Measurements from ENCODE around the gene SCAF8. TPM values are rescaled to one million over a fixed set of nuclear protein-coding genes. Genes with fewer than 3 reads are reported as not detected.
A peak's percentile ranks its signal among the peaks of the same experiment; 100 is the strongest.

The SCAF8 gene
- total RNA-seq, 1 donor from 2014 or later: 17.6 TPM

DNA sequence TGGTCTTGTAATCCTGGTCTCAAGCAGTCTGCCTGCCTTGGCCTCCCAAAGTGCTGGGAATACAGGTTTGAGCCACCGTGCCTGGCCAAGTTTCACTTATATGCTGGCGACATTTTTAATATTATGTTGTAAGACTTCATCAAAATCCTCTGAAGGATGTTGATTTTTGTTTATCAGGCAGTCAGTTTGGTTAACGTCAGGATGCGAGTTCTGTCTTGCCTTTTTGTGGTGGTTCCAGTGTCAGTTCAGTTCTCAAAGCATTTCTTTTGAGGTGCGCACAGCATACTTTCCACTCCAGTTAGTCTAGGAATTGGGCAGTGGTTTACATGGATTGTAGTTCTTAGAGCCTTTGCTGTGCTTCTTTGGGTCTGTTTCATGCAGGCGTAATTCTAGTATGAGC is 24.9 kb downstream of the SCAF8 start:
- Histone ChIP-seq H3K27me3 (ENCODE audit: control insufficient read depth, insufficient read depth, low read length) (no peaks in the 10 kb centered on the region), H3K4me3 (ENCODE audit: low read depth, low read length) (no peak overlapping the region), H3K36me3 (ENCODE audit: control insufficient read depth, insufficient read depth, low read length) (no peaks in the 10 kb centered on the region)
- DNase-seq (ENCODE audit: low read depth): peak; percentile 87
- no peak for FAIRE-seq
- TF ChIP-seq, protein P1, sequence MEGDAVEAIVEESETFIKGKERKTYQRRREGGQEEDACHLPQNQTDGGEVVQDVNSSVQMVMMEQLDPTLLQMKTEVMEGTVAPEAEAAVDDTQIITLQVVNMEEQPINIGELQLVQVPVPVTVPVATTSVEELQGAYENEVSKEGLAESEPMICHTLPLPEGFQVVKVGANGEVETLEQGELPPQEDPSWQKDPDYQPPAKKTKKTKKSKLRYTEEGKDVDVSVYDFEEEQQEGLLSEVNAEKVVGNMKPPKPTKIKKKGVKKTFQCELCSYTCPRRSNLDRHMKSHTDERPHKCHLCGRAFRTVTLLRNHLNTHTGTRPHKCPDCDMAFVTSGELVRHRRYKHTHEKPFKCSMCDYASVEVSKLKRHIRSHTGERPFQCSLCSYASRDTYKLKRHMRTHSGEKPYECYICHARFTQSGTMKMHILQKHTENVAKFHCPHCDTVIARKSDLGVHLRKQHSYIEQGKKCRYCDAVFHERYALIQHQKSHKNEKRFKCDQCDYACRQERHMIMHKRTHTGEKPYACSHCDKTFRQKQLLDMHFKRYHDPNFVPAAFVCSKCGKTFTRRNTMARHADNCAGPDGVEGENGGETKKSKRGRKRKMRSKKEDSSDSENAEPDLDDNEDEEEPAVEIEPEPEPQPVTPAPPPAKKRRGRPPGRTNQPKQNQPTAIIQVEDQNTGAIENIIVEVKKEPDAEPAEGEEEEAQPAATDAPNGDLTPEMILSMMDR (IDR thresholded peaks at IDR 0.05; ENCODE audit: insufficient read depth, low read length, severe bottlenecking): no peak

DNA sequence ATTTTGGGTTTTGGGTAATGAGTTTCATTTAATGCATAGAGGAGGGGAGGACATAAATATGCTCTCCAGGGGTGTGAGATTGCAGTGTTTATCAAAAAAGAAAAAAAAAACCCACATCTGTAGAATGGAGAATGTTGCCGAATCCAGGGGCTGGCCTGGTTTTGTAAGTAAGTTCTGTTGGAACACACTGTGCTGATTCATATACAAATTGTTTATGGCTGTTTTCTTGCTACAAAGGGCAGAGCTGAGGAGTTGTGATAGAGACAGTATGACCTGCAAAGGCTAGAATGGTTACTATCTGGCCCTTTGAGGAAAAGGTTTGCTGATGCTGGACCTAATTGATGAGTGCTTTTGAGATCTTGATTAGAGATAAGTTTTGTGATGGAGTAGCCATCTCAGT is 30.4 kb downstream of the SCAF8 start:
- TF ChIP-seq, protein P1 (IDR thresholded peaks at IDR 0.05; ENCODE audit: insufficient read depth, low read length, severe bottlenecking): no peak
- Histone ChIP-seq H3K36me3 (ENCODE audit: control insufficient read depth, insufficient read depth, low read length) (no peaks in the 10 kb centered on the region), H3K4me3 (ENCODE audit: low read depth, low read length) (no peak overlapping the region), H3K27me3 (ENCODE audit: control insufficient read depth, insufficient read depth, low read length) (no peaks in the 10 kb centered on the region)
- no peak for DNase-seq (ENCODE audit: low read depth)
- FAIRE-seq: no peak

DNA sequence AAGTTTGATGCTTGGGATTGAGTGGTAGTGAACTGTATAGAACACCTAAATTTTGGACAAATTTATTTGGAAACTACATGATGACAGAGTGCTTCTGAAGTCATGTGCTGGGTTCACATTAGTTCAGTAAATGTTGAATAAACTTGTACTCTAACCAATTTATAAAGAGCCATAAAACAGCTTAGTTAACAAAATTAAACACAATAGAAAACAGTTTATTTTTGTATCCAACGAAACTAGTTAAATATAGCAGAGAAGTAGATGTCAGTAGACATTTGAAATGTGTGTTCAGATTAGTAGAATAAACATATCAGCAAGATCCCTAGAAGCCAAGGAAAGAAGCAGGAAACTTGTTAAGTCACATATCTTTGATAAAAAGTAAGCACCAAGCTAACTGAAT is 32.1 kb downstream of the SCAF8 start:
- Histone ChIP-seq H3K36me3 (ENCODE audit: control insufficient read depth, insufficient read depth, low read length) (no peaks in the 10 kb centered on the region), H3K27me3 (ENCODE audit: control insufficient read depth, insufficient read depth, low read length) (no peaks in the 10 kb centered on the region), H3K4me3 (ENCODE audit: low read depth, low read length) (no peak overlapping the region)
- DNase-seq (ENCODE audit: low read depth) (no peak), FAIRE-seq (no peak)
- TF ChIP-seq, protein P1 (IDR thresholded peaks at IDR 0.05; ENCODE audit: insufficient read depth, low read length, severe bottlenecking): no peak

DNA sequence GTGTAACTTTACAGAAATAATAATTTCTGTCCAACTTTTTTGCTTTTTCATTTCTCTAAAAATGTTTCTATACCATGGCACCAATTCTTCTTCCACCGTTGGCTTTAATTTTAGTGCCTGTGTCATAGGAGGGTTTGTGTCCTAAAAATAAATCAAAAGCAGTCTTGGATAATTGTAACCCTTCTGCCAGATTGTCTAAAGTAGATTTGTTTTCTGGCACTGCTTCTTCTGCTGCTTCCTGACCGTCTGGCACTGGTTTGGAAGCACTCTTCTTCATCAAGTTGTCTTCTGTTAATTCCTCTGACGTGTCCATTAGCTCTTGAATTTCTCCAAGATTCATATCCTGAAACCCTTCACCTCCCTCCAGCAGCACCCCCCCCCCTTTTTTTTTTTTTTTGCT is 33.1 kb downstream of the SCAF8 start:
- Histone ChIP-seq H3K27me3 (ENCODE audit: control insufficient read depth, insufficient read depth, low read length) (no peaks in the 10 kb centered on the region), H3K36me3 (ENCODE audit: control insufficient read depth, insufficient read depth, low read length) (no peaks in the 10 kb centered on the region), H3K4me3 (ENCODE audit: low read depth, low read length) (no peak overlapping the region)
- no peak for FAIRE-seq
- DNase-seq (ENCODE audit: low read depth): no peak
- TF ChIP-seq, protein P1 (IDR thresholded peaks at IDR 0.05; ENCODE audit: insufficient read depth, low read length, severe bottlenecking): no peak

DNA sequence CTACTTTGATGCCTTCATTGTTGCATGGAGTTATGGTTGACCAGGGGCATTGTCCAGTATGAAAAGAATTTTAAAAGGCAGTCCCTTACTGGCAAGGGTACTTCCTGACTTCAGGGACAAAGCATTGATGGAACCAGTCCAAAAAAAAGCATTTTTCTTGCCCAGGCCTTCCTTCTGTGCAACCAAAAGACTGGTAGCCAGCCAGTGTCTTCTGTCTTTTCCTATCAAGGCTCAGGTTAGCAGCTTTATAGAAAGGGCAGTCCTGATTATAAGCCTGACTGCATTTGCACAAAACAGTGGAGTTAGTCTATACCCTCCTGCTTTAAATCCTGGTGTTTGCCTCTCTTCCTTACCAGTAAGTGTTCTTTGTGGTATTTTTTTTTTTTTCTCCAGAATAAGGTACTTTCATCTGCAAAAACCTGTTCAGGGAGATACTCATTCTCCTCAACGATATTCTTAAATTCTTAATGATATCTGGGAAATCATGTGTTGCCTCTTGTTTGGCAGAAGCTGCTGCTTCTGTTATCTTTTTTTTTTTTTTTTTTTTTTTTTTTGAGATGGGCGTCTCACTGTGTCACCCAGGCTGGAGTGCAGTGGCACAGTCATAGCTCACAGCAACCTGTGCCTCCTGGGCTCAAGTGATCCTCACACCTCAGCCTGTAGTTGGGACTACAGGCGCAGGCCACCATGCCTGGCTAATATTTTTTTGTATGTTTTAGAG is 33.9 kb downstream of the SCAF8 start:
- TF ChIP-seq, protein P1 (IDR thresholded peaks at IDR 0.05; ENCODE audit: insufficient read depth, low read length, severe bottlenecking): no peak
- Histone ChIP-seq H3K36me3 (ENCODE audit: control insufficient read depth, insufficient read depth, low read length) (no peaks in the 10 kb centered on the region), H3K4me3 (ENCODE audit: low read depth, low read length) (no peak overlapping the region), H3K27me3 (ENCODE audit: control insufficient read depth, insufficient read depth, low read length) (no peaks in the 10 kb centered on the region)
- no peak for DNase-seq (ENCODE audit: low read depth)
- FAIRE-seq: no peak

DNA sequence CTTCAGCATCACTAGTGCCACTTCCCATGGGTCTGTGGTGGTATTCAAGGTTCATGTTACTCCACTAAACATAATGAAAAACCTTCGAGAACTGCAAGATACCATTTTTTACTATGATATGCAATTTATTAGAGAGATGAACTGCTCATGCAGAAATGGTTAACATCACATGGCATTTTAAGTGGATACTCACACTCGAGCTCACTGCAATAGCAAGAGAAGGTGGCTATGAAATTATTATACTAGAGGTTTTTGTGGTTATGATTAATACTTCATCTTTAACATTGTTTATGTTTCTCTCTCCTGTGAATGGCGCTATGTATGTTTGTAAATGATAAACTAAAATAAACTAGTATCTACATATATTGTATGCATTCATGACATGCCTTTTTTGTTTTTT is 35.1 kb downstream of the SCAF8 start:
- FAIRE-seq: no peak
- DNase-seq (ENCODE audit: low read depth): no peak

More for the DNA sequence above, 35.1 kb downstream of the SCAF8 start:
- Histone ChIP-seq H3K4me3 (ENCODE audit: low read depth, low read length) (no peak overlapping the region), H3K36me3 (ENCODE audit: control insufficient read depth, insufficient read depth, low read length) (no peaks in the 10 kb centered on the region), H3K27me3 (ENCODE audit: control insufficient read depth, insufficient read depth, low read length) (no peaks in the 10 kb centered on the region)
- TF ChIP-seq, protein P1 (IDR thresholded peaks at IDR 0.05; ENCODE audit: insufficient read depth, low read length, severe bottlenecking): no peak

Data from bronchial epithelial cell (primary cell).